Activated T-cell treated with anti-CD3 and anti-CD28 coated beads for 4 hours (primary cell): Measurements from ENCODE around the gene DIO2.

Experiments used
- DNase-seq: peaks from one replicate; pipeline ENCODE4 v3.0.0-alpha.2; 2020

The DIO2 gene

DNA sequence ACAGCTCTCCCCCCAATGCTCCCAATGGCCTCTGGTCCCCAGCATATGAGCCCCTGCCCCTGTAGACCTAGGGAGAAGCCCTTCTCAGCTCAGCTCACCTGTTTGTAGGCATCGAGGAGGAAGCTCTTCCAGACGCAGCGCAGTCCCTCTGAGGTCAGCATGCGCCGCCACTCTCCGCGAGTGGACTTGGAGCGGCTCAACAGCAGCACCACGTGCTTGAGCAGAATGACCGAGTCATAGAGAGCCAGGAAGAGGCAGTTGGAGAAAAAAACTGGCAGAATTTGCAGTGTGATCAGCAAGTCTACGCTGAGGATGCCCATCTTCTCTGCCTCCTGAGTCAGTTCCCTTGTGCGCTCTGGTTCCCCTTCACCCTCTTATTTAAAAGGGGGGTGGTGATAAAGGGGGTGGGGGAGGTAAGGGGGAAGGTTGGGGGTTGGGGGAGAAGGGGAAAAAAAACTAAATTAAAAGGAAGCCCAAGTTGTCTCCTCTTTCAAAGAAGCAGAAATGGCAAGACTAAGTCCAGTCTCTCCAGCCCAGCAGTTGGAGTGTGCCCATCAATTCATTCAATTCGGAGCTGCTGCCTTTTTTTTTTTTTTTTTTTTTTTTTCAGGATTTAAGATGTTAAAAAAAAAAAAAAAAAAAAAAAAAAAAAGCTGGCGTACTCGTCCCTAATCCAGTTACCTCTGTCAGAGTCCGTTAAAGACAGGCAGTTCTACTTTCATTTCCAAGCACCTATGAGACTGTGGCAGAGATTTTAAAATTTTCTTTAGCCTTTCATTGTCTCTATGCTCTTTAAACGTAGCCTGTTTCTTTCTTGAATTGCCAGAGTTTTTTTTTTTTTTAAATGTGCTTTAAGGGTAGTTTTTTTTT is at the start of gene DIO2:
Gene DIO2 (minus strand): TSS at position 352 of the 870 bp plus-strand sequence. CDS start 32 bp downstream, at position 320.
- DNase-seq: no peak

DNA sequence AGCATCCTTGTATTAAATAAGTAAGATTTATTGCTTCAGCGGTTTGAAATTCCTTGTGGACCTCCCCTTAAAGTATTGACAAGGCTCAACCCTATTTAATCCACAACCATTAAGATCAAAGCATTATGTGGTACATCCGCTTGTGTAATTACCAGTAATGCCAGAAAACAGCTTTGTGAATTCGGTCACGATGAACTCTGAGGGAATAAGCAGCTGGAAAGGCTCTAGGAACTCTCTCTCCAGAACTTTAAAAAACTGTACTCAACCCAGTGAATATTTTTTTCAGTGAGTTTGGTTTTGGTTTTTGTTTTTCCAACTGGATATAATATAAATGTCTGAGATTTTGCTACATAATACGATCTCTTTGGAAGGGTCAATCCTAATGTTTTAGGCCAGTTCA is 49.3 kb upstream of the DIO2 start:
- no peak for DNase-seq

DNA sequence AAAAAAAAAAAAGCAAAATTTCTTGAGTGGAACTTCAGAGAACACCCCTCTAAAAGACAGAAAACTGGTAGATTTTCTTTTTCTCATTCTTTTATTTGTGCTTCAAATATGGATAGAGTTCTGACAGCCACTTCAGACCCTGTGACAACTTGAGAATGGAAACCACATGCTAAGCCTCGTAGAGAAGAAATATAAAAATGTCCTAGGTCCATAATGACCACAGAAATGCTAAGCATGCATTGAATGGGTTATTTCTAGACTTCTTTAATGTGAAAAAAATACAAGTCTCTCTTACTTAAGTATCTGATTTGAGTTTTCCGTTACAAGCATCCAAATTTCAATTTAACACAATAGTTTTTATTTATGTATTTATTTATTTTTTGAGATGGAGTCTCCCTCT is 28.3 kb upstream of the DIO2 start:
- no peak for DNase-seq

DNA sequence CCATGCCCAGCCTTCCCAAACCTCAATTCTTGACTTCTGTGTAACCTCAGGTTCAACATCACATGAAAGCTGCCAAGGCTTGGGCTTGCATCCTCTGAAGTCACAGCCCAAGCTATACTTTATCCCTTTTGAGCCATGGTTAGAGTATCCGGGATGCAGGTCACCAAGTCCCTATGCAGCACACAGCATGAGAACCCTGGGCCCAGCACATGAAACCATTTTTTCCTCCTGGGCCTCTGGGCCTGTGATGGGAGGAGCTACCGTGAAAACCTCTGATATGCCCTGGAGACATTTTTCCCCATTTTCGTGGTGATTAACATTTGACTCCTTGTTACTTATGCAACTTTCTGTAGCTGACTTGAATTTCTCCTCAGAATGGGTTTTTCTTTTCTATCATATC is 25.8 kb upstream of the DIO2 start:
- no peak for DNase-seq

DNA sequence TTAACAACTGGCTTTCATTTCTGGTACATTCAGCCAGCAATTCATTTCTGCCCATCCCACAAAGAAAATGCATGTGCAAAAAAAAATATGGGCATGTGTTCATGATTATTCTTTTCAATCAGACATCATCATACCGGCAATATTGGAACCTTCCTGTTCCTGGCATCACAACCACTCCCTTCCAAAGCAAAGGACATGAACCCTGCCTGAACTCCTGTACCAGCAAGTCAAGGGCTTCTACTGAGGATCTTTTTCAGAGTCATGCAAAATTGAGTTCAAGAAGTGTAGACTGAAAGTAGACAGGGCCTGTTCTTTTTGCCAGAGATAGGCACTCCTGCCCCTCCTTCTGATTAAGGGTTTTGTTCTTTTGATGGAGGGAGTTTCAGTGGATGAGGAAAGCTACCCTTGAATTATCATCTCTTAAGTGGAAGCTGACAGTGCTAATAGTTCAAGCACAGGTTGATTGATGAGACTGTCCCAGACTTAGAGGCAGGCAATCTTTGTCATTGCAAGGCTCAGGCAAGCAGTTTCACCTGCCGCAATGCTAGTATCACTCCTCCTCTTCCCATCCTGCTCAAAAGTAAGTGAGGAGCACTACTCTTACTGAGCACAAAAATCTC is 22.3 kb upstream of the DIO2 start:
- no peak for DNase-seq

DNA sequence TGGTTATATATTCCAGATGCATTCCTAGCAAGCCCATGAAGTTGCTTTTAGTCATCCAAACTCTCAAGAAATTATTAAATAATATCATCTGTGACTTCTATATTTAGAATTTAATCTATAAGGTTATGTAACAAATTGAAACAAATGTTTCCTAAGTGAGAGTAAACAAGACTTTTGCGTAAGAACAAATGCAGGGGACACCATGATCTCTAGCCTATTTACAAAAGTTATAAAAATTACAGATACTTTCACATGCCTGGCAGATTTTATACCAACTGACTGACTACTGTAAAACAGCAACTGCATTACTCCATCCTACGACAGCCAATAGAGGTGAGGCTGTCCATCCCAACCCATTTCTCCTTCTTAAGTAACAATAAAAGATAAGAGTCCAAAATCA is 20.4 kb upstream of the DIO2 start:
- no peak for DNase-seq

DNA sequence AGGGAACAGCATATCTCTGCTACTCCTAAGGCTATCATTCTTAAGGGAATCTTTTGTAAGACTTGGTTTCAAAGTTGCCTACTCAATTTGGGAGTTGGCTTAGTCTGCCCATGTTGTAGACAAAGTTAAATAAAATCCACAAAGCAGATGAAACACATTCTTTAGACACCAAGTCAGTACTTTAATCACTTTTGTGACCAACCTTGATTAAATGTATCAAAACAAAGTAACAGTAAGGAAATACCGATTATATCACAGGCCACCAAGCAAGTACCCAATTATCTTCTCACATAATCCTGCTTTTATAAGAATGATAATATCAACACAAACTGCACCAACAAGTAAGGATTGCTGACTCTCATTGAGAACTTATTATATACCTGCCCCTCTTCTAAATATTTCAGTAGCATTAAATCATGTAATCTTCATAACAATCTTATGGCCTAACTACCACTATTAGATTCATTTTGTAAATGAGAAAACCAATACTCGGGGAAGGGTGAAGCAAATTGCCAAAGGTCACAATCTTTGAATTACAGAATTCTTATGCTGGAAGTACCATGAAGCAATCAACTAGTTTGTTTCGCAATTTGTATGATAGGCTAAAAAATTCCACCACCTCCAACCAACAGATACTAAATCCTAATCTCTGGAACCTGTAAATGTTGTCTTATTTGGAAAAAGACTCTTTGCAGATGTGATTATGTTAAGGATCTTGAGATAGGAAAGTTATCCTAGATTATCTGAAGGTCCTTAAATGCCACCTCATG is 12.6 kb upstream of the DIO2 start:
- no peak for DNase-seq

DNA sequence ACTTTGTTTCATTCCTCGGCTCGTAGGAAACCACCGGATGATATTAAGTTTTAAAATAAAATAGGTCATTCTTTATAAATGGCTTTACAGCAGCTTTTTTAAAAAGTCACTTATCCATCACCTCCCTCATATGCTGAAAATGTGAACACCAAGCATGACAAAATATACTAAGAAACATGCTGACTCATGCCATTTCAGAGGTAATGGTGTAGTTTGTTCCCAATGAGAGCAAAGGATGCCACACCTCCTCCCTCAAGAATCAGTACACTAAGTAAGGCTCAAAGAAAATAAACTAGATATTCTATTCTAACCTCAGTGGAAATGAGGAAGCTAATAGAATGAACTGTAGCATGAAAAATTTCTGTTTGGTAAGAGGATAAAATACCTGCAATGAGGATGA is 5.5 kb upstream of the DIO2 start:
- no peak for DNase-seq

DNA sequence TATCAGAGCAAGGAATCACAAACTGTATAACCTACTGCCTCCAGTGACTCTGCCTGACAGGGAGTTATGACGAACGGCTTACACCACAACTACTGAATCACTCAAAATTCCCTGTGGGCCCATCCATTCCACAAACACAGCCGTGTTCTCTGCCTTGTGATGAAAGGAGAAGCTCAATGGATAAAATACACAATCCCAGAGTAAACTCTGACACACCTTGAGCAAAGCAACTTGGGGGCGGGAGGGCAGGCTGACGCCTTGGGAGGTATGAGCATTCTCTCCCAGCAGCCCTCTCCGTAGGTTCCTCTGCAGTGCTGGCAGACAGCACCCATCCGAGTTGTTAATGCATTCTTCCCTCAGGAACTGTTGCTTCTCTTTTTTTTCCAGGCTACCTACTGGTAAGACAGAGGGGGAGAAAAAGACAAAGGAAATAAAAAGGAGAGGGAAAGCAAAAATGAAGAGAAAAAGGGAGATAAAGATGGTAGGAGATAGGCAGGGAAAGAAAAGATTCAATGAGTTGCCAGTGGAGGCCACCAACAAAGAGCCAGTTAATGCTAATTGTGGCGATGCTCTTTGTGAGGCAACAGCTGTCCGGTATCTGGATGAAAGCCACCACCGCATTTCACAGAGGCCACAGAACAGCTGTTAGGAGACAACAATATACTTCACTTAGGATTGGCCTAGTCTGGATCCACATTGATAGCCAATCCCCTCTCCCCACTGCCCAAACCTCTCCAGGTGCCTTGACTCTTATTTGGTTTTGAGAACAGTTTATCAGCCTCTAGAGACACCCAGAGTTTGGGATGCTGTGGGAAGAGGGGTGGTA is 4.7 kb upstream of the DIO2 start:
- no peak for DNase-seq

DNA sequence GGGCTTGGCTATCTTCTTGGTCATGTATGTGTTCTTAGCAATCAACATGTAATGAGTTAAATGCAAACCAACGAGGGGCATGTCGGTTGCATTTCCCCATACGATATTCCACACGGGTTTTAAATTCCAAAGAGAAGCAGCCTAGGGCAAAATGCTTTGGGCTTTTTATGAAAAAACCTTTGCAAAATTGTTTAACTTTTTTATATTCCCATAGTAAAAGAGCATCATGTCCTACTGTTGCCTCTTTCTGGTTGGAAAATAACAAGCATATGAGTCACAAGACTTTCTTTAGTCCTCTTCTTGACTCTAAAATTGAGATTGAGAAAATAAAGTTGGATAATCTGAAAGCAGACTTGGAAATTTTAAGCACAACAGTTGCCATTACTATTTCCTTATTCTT is 3.8 kb upstream of the DIO2 start:
- DNase-seq: no peak

DNA sequence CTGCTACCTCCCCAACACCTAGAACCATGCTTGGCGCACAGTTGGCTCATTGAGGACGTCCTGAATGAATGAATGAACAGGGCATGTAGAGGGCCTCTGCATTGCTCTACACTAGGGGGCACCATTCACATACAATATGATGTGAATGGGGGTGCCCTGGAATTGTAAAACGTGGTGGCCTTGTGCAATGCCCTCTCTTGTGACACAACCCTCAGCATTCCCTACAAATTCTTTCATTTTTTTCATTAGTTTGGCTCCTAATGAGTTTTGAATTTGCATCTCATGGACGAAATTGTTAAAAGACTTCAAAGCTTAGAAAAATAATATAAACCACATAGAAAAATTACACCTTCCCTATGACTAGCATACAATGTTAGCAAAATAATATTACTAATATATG is 2.3 kb upstream of the DIO2 start:
- no peak for DNase-seq

DNA sequence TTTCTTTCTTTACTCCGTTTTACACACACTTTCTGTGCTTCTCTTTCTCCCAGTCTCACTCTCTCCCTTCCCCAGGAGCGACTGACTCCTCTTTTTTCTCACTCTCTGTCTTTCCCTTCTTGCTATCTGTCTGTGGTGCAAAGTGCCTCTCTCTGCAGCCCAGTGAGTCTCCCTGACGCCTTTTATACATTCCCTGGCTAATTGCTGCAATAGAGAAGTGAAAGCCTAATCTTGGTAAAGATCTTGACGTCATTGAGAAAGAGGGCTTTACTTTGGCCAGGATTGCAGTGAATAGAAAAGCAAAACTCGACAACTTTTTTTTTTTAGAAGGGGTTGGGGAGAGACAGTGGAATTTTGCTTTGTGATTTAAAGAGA is 706 bp upstream of the DIO2 start:
- no peak for DNase-seq

DNA sequence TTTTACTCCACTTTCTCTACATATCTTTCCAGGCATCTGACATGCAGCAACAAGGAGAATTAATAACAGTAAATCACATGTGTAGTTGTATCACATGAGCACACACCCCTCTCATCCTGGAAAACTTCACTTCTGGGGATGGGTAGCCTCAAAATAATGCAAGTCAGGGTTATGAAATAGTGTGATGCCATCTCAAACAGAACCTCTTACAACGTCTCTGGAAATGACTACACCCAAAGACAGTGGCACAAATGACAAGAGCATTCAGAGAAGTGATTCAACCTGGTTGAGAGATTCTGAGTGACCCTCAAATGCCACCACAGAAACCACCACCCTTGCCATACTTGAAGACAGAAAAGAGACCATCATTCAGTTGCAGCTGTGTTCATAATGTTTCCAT is 2.8 kb downstream of the DIO2 start:
- no peak for DNase-seq

DNA sequence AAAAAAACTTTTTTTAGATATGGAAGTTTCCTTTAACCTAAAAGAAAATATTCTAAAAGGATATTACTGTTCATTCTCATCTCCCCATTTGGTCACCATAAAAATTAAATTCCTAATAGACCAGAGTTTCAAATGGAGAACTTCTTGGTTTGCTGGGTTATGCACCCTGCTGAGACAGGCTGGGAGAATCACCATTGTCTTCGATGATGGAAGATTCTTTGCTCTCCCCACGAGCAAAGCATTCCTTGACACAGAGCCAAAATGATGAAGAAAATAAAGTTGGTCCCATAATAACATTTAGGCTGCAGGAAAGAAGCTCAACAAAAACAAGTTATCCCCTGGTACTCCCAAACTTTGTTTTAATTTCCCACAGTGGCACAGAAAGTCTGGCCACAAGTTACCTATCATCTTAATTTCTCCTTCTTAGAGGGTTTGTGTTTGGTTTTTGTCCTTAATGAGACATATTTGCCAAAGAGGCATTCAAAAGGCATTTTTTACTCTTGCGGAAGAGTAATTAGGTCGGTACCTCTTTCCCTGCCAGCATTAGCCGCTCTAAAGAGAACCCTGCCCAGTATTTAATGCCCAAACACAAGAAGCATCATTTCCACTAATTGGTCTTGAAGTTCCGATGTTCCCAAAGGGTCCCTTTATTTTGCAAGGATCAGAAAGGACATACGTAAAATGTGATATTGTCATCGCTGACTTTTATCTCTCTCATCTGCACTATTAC is 4.8 kb downstream of the DIO2 start:
- no peak for DNase-seq

DNA sequence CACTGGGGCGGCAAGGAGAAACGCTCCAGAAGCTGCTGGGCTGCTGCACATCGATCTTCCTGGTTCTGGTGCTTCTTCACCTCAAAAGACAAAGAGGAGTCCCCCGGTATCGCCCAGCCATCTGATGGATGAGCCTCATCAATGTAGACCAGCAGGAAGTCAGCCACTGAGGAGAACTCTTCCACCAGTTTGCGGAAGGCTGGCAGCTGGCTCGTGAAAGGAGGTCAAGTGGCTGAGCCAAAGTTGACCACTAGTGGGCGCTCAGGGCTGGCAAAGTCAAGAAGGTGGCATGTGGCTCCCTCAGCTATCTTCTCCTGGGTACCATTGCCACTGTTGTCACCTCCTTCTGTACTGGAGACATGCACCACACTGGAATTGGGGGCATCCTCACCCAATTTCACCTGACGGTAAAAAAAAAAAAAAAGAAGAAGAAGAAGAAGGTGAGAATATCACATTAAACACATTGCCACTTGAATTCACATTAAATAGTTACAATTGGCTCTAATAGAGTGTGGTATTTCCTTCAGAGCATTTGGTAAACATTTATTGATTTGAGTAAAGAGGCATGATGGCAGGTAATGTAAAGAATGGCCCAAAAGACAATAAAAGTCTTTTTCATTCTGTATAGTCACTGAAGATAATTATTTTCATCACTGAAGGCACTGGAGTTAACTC is 8.3 kb downstream of the DIO2 start:
- DNase-seq: no peak

DNA sequence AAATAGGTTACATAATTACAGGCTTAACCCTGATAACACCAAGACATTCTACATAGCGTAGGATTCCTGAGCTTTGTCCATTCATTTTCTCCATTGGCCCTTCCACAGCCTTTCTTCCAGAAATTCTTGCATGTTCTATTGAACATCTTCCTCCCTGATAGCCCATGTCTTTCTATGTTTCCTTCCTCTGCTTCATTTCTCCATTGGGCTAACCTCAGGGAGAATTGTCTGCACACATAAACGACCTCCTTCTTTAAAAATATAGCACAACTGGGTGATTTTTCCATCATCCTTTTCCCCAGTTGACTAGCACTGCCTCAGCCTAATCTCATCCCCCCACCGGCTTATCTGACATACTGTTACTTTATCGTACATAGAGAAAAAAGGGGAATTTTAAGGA is 11.2 kb downstream of the DIO2 start:
- no peak for DNase-seq

DNA sequence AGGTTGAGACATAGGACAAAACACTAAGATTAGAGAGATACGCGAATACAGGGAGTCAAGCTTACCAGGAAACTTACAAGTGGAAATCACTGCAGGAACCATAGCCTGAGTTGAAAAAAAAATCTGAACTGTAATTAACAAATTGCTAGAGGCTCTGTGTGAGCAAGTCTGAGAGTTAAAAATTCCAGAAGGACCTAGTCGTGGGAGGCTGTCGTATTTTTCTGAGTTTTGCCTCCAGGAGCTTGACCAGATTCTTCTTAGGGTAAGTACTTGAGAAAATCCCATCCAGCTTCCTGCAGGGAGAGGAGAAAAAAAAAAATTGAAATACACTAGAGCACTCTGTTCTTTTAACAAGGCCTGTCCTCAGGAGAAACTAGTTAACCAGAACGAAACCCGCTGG is 22.7 kb downstream of the DIO2 start:
- DNase-seq: no peak

DNA sequence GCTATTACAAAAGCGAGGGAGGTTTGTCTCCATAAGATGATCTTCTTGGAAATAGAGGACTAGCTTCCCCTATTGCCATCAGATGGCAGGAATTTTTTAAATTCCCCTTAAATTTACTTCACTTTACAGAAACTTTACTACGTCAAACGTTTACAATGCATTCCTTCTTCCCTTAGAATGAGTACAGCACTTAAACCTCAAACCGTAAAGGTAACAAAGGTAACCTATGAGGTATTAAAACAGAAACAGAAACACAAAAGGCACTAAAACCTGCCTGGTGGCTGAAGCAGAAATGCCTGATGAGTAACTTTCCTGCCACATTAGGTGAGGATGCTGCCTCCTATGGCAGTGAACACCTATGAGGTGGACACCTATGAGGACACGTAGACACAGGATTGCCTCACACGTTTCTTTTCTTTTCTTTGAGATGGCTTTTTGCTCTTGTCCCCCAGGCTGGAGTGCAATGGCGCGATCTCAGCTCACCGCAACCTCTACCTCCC is 25.0 kb downstream of the DIO2 start:
- DNase-seq: no peak

DNA sequence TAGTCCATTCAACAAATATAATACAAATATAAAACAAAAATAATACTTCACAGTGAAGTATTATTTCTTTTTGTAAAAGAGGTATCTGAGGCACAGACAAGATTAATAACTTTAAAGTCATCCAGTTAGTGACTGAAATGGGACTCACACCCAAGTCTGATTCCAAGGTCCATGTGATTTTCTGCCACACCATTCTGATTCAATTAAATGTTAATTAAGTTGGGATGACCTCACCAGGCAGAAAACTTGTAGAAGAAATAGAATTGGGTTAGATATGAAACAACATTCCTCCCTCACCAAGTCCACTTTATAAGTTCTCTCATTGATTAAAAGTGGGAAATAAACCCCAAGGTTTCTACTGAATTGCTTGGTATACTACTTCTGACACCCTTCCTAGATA is 34.4 kb downstream of the DIO2 start:
- no peak for DNase-seq

DNA sequence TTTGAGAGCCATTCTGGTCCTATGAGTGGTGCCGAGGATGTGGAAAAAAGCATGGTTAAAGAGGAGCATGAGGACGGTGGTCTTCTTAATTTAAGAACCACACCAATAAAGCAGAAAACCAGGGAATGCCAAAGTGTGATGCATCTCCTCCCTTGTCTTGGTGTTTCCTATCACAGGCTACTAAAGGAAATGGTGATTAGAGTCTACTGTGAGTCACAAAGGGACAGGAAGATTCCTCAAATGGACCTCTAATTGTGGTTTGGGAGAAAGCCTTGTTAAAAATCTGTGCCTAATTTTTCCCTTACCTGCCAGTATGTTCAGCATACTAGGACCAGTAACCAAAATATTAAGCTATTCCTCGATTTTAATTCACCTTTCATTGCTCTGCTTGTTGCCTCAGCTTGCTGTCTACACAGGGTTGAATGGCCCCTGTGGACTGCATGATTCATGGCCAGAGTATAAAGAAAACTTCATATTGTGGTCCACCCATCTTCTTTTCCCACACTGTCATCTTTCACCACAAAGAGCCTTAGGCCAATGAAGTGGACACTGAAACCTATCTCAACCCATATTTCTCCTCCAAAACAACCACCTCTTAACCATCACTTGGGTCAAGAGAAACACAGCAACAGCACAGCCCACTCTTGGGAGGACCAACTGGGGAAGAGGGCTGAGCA is 38.8 kb downstream of the DIO2 start:
- DNase-seq: no peak
